Stimulated activated CD8-positive, alpha-beta memory T cell treated with anti-CD3 and anti-CD28 coated beads, Interleukin-12 subunit alpha, Interleukin-12 subunit beta, amount 100 ng/mL, for 1 hour (primary cell): ENCODE data around the gene DIRAS2.
"Not testable (repeated sequence)": the region's sequence is repeated elsewhere in the genome, so short reads cannot be mapped to it uniquely, and the experiment has no call there.

Experiments
- DNase-seq: peaks from one replicate; pipeline ENCODE4 v3.0.0-alpha.2; 2020; ENCODE audit warnings: low read depth

Gene DIRAS2

GRCh38 chr9:90642570-90643539 is at the start of gene DIRAS2:
TSS of gene DIRAS2 (minus strand) at chr9:90642824. CDS start at chr9:90613827, 28,997 bp downstream.
- DNase-seq: no peak

GRCh38 chr9:90684736-90685135 is 42.1 kb upstream of the DIRAS2 start:
- DNase-seq: no peak

- DNase-seq: no peak
These were observed 41.5 kb upstream of the DIRAS2 start for GRCh38 chr9:90684106-90684505.

GRCh38 chr9:90680534-90680933 is 37.9 kb upstream of the DIRAS2 start:
- no peak for DNase-seq

DNA sequence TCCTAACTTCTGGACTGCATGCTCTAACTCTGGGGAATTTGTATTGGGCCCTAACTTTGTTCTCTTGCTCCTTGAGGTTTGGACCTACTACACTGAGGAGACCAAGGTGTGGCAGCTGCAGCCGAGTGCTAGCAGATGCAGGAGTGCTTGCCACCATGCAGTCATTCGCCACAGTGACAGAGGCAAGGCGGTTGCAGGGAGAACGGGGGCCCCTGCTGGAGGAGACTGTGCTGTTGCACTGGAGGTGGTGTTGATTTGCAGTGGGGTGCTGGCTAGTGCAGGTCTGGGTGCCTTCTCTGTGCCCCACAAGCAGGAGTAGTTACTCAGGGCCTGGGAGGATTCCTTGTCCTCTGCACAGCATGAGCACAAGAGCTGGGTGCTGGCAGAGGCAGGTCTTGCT is 22.4 kb upstream of the DIRAS2 start:
- DNase-seq: no peak

GRCh38 chr9:90659650-90660364 is 17.2 kb upstream of the DIRAS2 start:
- DNase-seq: no peak

GRCh38 chr9:90658783-90659182 is 16.2 kb upstream of the DIRAS2 start:
- no peak for DNase-seq

- DNase-seq: no peak
These were observed 15.6 kb upstream of the DIRAS2 start for GRCh38 chr9:90658181-90658580.

GRCh38 chr9:90656876-90657275 is 14.3 kb upstream of the DIRAS2 start:
- not testable (repeated sequence) for DNase-seq

- DNase-seq: no peak
These were observed 8.6 kb upstream of the DIRAS2 start for GRCh38 chr9:90651246-90651645.

DNA sequence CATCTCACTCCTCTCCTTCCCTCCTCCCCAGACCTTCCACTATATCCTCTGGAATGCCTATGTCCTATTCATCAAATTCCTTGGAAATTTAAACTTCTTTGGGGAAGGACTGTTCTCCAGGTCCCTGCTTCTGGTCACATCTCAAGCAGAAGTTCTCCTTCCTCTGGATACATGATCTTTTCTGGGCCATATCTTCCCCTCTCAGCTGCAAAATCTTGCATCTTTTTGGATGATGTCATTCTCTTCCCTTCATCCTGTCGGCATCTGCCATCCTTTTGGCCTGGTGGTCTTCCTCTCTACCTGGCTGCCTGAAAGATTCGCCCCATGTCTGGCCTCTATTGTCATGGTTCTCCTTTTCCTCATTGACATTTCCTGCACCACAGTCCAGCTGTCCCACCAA is 5.2 kb upstream of the DIRAS2 start:
- no peak for DNase-seq

DNA sequence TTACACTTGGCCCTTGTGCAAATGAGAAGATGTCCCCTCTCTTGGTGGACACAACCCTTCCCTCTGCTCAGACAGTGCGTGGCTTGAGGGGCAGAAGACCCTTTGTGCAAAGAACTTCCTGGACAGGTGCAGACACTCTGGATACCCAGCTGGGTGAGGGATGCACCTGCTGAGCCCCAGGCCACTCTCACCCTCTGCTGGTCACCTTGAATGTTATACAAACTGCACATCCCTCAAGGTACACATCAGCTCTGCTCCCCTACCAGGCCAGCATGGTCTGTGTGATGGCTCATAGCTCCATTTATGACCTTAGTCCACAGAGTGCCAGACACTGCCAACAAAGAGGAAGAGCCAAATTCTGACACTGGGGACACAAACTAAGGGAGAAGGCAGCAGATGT is 3.1 kb upstream of the DIRAS2 start:
- DNase-seq: no peak

GRCh38 chr9:90641884-90642487 is 638 bp downstream of the DIRAS2 start:
- DNase-seq: no peak

DNA sequence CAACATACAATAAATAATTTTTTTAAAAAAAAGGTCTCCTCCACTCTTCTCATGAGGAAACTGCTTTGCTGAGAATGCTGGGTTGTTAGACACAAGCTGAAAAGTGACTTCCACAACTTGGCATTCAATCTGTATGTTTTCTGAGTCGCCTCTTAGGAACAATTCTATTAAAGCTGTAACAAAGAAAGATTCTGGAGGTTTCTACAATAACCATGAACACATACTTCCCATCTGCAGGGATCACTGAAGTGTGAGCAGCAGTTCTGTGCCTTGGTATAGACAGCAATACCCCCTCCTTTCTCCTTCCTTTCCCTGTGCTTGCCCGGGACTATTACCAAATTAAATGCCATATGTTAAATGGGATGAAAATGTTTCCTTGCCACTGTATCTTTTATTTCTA is 1.5 kb downstream of the DIRAS2 start:
- DNase-seq: no peak

- no peak for DNase-seq
These were observed 2.3 kb downstream of the DIRAS2 start for GRCh38 chr9:90640361-90640760.

DNA sequence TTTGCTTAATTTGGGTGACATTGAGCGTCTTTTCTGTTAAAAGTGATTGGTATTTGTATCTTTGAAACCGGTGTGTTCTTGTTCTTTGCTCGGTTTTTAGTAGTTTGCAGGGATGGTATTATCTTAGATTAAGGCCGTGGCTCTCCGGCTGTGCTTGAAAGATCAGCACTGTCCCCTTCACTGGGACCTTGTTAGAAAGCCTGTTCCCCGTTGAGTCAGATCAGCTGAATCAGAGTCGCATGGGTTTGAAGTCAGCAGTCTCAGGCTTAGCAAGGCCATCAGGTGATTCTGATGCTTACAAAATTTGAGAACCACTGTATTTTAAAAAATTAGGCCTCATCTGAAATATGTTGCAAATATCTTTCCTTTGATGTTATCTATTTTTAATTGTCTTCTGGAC is 5.0 kb downstream of the DIRAS2 start:
- DNase-seq: no peak

GRCh38 chr9:90632647-90633207 is 9.9 kb downstream of the DIRAS2 start:
- no peak for DNase-seq

DNA sequence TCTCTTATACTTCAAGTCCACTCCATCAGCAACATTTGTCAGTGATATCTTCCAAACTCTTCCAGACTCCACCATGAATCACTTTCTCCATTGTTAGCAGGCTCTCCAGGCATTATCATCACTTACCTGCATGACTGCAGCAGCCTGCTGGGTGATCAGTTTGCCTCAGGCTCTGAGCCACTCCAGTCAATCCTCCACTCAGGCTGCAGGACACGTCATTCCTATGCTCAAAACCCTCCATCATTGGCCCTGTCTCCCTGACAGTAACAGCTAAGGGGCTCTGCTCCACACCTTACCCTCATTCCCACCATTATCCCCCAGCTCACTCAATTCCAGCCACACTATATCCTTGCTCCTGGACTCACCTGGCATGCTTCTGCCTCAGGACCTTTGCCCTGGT is 10.7 kb downstream of the DIRAS2 start:
- DNase-seq: no peak

GRCh38 chr9:90629991-90630390 is 12.6 kb downstream of the DIRAS2 start:
- DNase-seq: no peak

DNA sequence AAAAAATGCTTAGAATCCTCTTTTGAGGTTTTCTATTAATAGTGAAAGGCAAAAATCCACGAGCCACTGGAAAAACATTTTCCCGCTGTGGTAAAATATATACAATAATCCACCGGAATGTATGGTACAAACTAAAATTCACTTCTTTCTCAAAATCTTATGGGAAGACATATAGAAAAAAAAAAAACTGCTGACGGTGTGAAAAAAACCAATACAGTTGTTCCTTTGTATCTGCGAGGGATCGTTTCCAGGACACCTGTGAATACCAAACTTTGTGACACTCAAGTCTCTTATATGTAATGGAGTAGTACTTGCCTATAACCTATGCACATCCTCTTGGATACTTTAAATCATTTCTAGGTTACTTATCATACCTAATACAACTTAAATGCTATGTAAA is 13.3 kb downstream of the DIRAS2 start:
- no peak for DNase-seq

- DNase-seq: no peak
These were observed 25.8 kb downstream of the DIRAS2 start for GRCh38 chr9:90616806-90617205.

GRCh38 chr9:90613502-90613901 is 29.1 kb downstream of the DIRAS2 start:
- DNase-seq: no peak
